IPS DF 4.7 (cell line): ENCODE measurements around the gene PDE4D.
A peak's percentile ranks its signal among the peaks of the same experiment; 100 is the strongest.

Experiments used
- DNase-seq: peaks from one replicate; pipeline ENCODE4 v3.0.0-alpha.2; 2013; ENCODE audit warnings: low spot score; ENCODE audit errors: extremely low read depth

Gene PDE4D

DNA sequence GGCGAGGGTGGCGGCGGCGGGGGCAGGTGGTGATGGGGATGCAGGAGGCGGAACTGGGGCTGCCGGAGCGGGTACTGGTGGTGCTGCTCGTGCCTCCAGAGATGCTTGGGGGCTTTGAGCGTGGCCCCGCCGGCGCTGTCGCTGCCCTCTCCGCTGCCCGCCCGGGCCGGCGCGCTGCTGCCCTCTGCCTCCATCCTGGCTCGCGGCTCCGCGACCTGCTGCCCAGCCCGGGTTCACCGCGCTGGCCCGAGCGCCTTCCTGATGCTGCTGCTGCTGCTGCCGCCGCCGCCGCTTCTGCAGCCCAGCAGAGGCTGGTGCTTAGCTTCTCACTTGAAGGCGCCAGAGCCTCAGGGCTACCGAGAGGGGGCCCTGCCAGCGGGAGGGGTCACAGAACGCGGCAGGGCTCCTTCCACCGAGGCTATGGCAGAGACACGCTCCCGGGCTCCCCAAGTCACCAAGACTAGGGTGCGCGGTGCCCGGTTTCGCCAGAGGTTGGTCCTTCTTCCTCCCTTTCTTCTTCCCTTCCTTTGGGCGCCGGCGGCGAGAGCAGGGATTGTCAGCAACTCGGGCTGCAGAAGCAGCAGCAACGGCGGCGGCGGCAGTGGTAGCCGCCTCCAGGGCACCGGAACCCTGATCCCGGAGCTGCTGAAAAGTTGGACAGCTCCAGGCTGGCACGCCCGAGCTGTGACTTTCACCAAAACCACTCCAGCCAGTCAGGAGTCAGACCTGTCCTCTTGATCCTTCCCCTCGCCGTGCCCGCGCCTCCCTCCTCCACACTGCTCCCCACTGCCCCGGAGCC, at the start of gene PDE4D:
Gene PDE4D (minus strand): TSS at position 298 of the 799 bp plus-strand sequence.
- peak; percentile 62 for DNase-seq

DNA sequence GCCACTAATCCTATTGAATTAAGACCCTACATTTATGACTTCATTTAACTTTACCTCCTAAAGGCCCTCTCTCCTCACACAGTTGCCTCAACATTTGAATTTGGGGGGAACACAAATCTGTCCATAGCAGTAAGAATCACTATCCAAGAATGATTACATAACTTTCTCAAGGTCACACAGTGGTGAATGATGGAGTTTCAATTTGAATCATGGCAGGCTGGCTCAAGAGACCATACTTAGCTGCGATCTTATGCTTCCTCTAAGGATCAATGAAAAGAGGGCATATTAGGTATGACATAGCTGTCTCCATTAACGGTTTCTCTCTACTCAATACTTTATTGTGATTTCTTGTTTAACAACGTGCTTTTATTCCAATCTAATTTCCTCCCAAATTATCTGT, 44.1 kb upstream of the PDE4D start:
- DNase-seq: no peak

DNA sequence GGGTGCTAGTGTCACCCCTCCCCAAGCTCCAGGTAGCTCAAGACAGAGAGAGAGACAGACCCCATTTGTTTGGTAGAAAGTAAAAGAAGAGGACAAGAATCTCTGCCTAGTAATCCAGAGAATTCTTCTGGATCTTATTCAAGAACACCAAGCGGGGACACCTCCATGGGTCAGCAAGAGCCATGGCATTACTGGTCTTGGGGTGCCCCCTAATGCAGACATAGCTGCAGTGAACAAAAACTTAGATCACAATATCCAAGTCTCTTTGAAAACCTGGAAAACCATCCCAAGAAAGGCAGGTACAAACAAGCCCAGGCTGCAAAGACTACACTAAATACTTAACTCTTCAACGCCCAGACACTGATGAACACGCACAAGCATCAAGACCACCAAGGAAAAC, 29.9 kb upstream of the PDE4D start:
- DNase-seq: no peak

DNA sequence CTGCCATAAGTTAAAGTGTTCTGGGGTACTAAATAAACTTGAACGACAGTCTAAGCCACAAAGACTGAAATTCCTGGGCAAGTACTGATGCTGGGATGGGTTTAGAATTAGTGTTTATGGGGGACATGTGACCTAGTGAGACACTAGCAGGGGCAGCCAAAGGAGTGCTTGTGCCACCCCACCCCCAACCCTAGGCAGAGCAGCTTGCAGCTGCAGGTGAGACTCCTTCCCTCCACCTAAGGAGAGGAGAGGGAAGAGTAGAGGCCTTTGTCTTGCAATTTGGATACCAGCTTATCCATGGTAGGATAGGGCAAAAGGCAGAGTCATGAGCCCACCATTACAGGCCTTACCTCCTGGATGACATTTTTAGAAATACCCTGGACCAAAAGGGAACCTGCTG, 28.7 kb upstream of the PDE4D start:
- no peak for DNase-seq

DNA sequence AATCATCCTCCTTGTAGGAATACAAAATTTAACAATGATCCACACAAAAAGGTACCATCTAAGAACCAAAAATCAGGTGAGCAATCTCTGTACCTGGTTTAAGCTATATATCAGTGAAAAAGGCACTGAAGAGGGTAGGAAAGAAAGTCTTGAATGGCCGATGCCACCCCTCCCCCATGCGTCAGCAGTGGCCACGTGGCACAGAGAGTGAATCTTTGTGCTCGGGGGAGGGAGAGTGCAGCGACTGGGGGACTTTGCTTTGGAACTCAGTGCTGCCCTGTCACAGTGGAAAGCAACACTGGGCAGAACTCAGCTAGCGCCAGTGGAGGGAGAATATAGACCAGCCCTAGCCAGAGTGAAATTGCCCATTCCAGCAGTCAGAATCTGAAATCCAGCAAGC, 28.3 kb upstream of the PDE4D start:
- no peak for DNase-seq

DNA sequence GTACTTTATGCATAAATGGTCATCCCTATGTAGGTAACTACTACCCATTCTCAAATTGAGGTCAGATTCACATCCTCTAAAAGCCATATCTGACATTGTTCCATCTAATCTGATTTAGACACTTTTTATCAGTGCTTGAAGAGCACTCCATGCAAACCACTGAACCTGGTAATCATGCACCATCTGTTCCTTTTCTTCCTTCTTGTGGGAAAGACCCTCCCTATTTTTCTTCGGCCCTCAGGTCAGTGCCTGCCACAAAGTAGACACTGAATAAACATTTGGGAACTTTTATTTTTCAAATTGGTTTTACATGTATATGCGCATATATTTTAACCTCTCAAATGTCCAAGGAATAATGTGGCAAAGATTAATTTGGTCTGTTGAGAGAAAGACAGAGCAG, 26.0 kb upstream of the PDE4D start:
- no peak for DNase-seq

DNA sequence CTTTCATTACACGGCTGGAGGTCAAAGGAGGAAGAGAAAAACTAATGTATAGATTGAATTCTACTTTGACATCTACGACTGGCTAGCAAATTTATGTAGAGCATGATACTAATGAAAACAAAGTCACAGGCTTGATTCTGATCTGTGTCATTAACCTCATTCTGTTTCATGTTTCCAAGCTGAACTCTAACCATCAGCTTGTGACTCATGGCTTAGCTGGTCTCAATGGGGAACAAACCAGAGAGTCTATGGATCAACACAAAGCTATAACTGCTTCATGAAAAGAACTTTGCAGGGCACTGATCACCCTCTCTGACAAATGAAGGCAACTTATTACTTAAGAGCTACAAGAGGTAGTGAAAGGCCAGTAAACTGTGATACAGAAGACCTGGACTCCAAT, 23.6 kb upstream of the PDE4D start:
- DNase-seq: no peak

DNA sequence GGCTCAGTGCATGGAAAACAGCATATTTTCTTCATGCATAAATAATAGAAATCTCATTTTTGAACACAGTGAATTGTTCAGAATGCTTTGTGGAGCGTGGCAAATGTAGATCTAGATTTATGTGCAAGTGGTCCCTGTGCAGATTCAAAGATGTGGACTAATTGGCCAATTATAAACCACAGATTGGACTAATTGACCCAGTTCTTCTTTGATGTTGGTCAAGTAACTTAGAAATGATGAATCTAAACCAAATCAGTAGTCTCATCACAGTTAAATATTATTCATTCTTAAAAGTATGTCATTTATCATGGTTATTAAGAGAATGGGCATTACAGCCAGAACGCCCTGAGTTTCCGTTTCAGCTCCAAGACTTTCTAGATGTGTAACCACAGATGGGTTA, 11.7 kb upstream of the PDE4D start:
- DNase-seq: no peak

DNA sequence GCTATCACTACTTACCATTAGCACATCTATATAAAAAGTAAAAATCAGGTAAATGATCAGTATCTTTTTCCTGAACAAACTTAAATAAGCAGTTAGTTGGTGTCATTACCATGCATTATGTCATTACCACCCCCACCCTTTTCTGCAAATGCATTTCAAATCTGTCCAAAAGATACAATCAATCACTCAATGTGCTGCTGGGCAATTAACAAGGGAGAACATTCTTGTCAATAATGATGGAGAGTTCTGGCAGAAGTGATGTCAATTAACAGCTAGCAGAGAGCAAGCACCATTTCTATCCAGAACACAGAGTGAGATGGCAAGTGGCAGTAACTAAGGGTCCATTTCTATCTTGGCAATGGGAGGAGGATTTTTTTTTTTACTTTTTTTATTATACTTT, 3.5 kb upstream of the PDE4D start:
- DNase-seq: no peak

DNA sequence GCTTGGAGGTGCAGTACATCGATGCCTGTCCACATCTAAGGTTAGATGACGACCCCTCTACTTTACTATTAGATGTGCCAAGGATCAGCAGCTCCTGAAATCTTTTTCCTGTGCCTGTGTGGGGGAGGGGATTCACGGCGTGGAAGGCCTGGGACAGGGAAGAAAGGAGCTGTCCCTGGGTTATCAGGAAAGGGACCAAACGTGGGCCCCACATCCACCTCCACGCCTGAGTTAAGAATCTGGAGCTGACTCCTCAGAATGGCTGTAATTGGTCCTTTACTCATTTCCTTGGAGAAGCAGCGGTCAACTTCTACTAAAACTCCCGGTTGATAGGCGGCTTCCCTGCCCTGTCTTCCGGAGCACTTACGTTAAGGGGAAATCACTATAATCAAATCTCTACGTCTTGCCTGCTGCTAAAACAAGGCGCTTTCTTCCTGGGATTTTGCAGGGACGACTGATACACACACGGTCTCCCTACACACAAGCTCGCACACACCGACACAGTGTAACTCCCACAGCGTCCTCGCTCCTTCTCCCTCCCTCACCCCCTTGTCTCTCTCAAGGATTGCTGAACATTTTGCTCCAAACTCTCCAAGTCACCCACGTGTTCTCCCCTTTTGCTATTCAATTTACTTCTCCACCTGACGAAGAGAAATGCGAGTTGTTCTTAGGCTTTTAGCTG, 1.4 kb downstream of the PDE4D start:
- DNase-seq: no peak

DNA sequence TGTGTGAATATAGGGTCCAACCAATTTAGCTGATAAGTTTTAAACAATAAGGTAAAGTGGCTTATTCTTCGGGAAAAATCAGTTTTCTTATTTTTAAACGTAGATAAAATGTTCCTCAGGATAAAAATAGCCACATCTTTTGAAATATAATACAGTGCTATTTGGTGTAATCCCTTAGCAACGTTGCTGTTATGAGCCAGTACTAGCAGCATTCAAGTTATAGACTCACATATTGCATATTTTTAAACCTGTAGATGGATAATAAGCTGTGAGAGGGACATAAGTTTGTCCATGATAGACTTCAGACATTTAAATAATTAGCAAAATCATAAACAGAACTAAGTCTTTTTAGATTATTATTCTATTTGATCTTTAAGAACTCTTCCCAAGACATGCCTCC, 6.3 kb downstream of the PDE4D start:
- no peak for DNase-seq

DNA sequence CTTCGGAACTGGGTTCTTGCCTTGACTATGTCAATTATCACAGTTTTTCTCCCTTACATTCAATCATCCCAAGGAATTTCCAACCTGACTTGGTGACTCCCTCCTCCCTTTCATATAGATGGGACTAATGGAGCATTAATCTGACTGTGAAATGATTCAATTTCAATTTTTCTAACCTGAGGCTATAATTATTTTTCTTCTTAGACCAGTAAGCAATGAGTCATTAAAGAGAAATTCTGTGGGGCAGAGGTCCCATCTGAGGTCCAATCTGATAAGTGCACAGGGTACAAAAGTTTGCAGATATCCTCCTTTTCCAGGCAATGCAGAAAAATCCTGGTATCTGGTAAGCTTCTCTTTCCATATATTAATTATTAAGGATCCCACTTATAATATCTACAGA, 18.9 kb downstream of the PDE4D start:
- DNase-seq: no peak

DNA sequence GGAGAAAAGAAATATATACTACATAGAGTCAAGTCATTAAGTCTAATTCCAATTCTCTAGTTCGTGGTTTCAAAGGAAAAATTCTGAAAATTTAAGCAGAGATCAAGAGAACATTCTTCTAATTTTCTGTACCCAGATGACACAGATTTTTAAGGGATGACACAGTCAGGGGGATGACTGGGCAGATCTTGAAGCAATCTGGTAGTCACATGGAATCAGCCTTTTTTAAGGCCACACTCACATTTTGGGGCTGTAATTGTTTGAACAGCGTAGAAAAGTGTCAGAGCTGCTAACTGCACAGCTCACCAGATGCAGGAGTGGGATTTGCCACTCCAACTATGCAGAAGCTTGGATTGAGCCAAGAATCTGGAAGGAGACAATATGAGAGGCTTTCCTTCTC, 20.4 kb downstream of the PDE4D start:
- DNase-seq: no peak

DNA sequence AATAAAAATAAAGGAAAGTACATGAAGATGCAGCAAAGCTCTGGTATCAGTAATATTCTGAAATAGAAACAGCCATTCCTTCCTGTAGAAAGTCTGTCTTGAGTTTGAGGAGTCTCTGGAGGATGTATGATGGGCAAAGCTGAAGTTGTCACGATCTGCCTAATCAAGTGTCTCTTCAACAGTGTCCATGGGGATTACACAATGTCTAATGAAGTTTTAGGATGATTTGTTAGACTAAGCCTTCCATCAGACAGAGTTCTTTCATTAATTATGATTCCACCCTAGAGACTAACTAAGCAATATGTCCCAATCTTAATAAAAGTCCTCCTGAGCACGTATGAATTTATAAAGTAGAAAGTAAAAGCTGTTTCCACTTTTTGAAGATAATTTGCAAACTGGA, 26.9 kb downstream of the PDE4D start:
- DNase-seq: no peak

DNA sequence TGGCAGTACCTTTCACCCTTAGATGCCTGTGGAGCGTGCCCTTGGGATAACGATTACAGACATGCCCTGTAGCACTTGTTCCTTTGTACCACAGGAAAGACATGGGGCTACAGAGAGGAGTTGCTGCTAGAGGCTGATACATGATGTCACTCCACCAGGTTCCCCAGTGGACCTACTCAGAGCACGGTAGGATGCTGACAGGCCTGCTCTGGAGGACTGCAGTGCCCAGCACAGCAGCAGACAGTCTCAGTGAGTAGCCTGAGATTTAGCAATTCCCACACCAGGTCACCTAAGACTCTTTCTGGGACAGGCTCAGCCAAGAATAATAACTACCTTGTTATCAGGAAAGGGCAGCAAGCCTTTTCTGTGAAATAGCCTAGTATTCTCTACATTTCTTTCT, 28.8 kb downstream of the PDE4D start:
- no peak for DNase-seq

DNA sequence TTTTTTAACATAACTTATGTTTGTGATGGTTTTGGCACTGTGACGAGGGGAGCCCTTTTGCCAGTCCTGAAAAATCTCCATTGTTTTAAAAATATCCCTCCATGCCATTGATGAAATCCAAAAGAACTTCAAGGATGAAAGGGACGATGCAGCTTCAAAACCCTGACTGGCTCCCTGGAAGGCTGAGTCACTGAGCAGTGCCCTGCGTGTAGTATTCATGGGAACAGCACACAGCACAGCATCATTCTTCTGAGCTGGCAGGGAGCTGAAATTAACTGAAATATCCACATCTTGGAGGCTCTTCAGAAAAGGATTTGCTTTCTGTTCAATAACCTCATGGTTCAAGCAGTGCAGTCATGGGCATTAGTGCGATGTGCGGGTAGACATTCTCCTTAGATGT, 29.7 kb downstream of the PDE4D start:
- no peak for DNase-seq

DNA sequence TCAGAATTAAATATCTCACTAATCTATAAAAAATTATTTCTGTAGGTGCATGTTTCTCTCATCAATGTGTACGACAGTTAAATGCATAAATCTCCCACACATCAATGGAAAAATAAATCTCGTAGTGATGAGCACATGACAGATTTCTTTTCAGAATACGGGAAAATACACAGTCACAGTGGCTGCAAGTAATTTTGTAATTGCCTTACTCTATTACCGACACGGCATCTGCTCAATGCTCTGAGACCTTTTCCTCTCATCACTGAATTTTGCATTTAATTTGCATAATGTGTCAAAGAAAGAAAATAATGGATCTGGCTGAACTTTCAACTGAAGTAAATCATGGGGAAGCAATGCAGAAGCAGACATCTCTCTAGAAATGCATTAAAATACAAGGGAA, 37.2 kb downstream of the PDE4D start:
- DNase-seq: no peak

DNA sequence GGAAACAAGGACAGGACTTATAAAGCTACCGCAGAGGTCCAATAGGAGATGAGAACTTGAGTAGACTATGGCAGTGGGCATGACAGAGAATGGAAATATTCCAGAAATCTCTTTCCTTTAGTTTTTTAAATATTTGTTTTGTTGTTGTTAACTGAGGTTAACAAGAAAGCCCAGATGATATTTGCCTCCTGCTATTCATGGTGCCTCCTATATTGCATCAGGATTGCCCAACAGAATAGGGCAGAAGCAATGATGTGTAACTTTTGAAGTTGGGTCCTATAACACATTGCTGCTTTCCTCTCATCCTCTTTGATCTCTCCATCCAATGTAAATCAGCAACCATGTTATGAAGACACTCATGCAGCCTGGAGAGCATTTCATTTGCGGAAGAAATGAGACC, 42.8 kb downstream of the PDE4D start:
- no peak for DNase-seq

DNA sequence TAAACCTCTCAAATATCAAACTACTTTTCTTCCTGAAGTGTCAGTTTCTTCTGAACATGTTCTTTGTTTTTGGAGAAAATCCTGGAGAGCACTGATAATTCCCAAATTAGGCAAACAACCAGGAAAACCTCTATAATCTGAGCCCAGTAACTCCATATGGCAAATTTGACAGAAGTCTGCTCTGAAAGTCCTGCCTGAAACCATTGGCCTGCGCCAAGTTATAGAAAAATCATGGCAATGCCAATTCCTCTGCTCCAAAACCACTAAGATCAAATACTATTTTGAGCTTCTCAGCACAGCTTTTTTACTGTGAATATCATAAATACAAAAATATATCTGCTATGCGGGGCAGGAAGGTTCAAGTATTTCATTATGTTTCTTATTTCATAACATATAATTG, 45.9 kb downstream of the PDE4D start:
- no peak for DNase-seq

DNA sequence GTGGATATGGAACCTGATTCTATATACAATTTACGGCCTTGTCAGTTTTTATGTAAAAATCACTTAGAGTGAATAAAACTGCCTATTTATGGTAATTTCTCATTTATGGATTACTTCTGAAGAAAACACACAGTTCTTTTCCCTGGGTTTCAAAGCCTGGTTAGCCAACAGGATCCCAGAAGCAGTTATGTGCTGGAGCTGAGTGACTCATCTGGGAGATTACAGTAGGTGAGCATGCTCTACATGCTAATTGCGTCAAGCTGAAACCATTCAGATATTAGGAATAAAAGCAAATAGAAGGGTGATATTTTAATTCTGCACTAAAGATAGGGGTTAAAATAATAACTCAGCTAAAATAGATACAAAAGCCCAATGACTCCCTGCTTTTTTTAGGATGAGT, 47.8 kb downstream of the PDE4D start:
- no peak for DNase-seq

DNA sequence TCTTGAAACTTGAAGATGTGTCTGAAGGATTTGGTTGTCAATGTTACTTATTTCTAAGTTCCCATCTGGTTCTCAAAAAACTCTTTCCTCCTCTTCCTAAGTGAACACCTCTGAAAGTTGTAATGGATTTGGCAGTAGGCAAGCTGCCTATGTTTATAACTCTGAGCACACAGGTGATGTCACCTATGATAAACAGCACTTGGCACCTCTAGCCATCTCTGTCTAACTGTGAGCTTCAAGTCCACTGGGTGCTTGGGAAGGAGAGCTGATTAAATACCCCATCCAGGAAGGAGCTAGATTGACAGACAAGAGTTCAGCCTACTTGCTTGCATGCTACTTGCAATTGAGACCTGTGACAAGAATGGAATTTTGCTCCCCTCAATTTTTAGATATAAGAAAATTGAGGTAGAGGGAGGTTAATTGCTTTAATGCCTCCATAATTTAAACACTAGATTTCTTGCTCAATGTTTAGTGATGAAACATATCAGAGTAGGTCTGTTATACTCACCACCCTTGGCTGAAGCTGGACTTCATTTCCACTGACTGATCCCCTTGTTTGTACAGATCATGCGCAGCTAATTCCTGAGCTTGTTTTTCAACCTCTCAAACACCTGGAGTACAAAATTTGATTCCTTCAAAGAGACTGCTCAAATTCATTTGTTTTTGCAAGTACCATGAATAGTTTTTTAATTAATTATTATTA, 49.9 kb downstream of the PDE4D start:
- DNase-seq: no peak

DNA sequence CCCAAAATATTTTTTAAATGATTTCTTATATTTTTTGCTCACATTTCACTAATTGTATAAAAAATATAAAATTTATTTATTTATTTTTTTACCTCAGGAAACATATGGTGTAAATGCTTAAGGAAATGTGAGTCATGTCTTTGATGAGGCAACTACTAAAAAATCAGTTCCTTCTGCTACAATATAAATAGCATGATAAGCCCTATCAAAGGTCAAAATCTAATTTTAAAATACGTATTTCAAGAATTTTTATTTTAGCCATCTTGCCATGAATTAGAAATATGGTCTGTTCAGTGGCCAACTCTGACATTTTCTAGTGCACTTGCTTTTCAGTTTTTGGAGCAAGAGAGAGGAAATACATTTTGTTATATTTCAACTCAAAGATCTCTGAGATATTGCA, 50.5 kb downstream of the PDE4D start:
- no peak for DNase-seq

DNA sequence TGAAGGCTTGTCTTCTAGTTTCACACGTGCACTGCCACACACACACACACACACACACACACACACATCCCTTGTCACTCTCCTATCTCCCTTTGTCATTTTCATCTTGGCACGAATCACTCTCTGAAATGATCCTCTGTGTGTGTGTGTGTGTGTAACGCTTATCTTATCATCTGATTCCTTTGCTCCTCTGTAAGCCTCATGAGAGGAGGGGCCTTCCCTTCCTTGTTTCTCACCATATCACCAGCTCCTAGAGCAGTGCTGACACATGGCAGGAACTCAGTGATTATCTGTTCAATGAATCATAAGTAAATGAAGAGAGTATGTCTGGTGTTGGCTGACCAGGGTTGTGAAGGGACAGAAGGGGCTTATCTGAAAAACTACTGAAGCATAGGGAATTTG, 53.3 kb downstream of the PDE4D start:
- DNase-seq: no peak
